HepG2 (cell line): ENCODE results near the gene PXMP2. TPM values are rescaled to one million over a fixed set of nuclear protein-coding genes. Genes with fewer than 3 reads are reported as not detected.

ENCODE experiments used
- ATAC-seq: fragments of 200-7000 bp; cut with Tn5 transposase; 3 replicates; pipeline ENCODE4 v1.9.1; 2020; ENCODE audit warnings: mild to moderate bottlenecking, moderate library complexity
- BruUV-seq: library from RNA; stranded (reverse); fragments of 400-500 nt; replicated peaks from 2 replicates; lab custom pipeline; 2021; lab: Mats Ljungman, UMichigan
- CTCF ChIA-PET: fragments of 300-600 bp; formaldehyde crosslinking; extraction: SDS; loops from one replicate; lab custom pipeline; 2021; ENCODE audit warnings: low total read pairs, inconsistent platforms, low intra/inter-chr PET ratio; lab: Yijun Ruan, JAX
- POLR2A ChIA-PET: fragments of 350-600 bp; sonication (Branson Sonifier 250); formaldehyde crosslinking; loops from one replicate; lab custom pipeline; 2020; ENCODE audit warnings: antibody characterized with exemption, inconsistent platforms; lab: Yijun Ruan, JAX
- DNase-seq: peaks from one replicate; pipeline ENCODE4 v3.0.0-alpha.2; 2015; ENCODE audit warnings: low spot score
- FAIRE-seq: peaks from 3 replicates; lab custom pipeline; 2011; peaks lifted over from hg19 to GRCh38; lab: Jason Lieb, UNC
- H2AFZ ChIP-seq: one replicate; pipeline ENCODE4 v1.6.1; 2011; ENCODE audit warnings: low read length, inconsistent platforms
- H3K27ac ChIP-seq: fragments of 300-600 bp; 3 replicates; pipeline ENCODE4 v1.8.0; 2011; ENCODE audit warnings: mixed run types, mild to moderate bottlenecking, mixed read lengths, low read length, inconsistent platforms; ENCODE audit not compliant: insufficient read depth; ENCODE audit errors: extremely low read length
- H3K27me3 ChIP-seq, 2 experiments: fragments of 200-600 bp in 1 of 2; 2 replicates in 1 of 2; 3 replicates in 1 of 2; pipeline versions ENCODE4 v1.6.0 to v1.8.0; 2011; ENCODE audit warnings: low read length in 2 of 2, mild to moderate bottlenecking in 2 of 2, moderate library complexity in 2 of 2, inconsistent platforms in 1 of 2; ENCODE audit not compliant: insufficient read depth in 2 of 2, control insufficient read depth in 1 of 2
- H3K36me3 ChIP-seq, 2 experiments: fragments of 200-600 bp in 1 of 2; replicated peaks in 1 of 2; 2 replicates in 1 of 2; 3 replicates in 1 of 2; pipeline versions ENCODE4 v1.5.1 to v1.8.0; 2011; ENCODE audit warnings: low read length in 2 of 2, inconsistent platforms in 1 of 2; ENCODE audit not compliant: insufficient read depth in 2 of 2, control insufficient read depth in 1 of 2
- H3K4me1 ChIP-seq: 2 replicates; pipeline ENCODE4 v1.5.1; 2012; ENCODE audit warnings: low read length, inconsistent platforms; ENCODE audit not compliant: insufficient read depth
- H3K4me2 ChIP-seq: 2 replicates; pipeline ENCODE4 v1.6.0; 2011; ENCODE audit warnings: low read depth, low read length, inconsistent platforms
- H3K4me3 ChIP-seq, 3 experiments: fragments of 200-600 bp in 1 of 3; sonication (generic), shearing (Covaris generic) in 1 of 3; replicated peaks in 1 of 3; 2 replicates each; pipeline ENCODE4 v1.5.1; 2011 to 2016; ENCODE audit warnings: low read length in 3 of 3, inconsistent platforms in 2 of 3, low read depth in 2 of 3, mild to moderate bottlenecking in 2 of 3, control low read depth in 1 of 3, mixed read lengths in 1 of 3; ENCODE audit not compliant: insufficient read depth in 1 of 3
- H3K79me2 ChIP-seq: one replicate; pipeline ENCODE4 v1.6.1; 2011; ENCODE audit warnings: low read length, inconsistent platforms; ENCODE audit not compliant: insufficient read depth
- H3K9ac ChIP-seq: 2 replicates; pipeline ENCODE4 v1.6.0; 2011; ENCODE audit warnings: mild to moderate bottlenecking, low read depth, low read length, inconsistent platforms; ENCODE audit not compliant: insufficient read depth
- H3K9me3 ChIP-seq: 2 replicates; pipeline ENCODE4 v1.5.1; 2012; ENCODE audit warnings: mild to moderate bottlenecking, low read length
- H4K20me1 ChIP-seq: 2 replicates; pipeline ENCODE4 v1.6.0; 2011; ENCODE audit warnings: inconsistent platforms, mild to moderate bottlenecking, low read length, moderate library complexity; ENCODE audit not compliant: insufficient read depth
- TMF1 ChIP-seq: sonication (generic); formaldehyde crosslinking; IDR thresholded peaks from 2 replicates; pipeline ENCODE4 v1.8.1; 2022; ENCODE audit warnings: low read depth, missing genetic modification reagents
- ZNF367 ChIP-seq: sonication (generic); formaldehyde crosslinking; IDR thresholded peaks from 2 replicates; pipeline ENCODE4 v1.4.0; 2020; ENCODE audit warnings: missing genetic modification reagents, borderline replicate concordance
- ZNF557 ChIP-seq: sonication (generic); formaldehyde crosslinking; IDR thresholded peaks from 2 replicates; pipeline ENCODE4 v1.4.0; 2020; ENCODE audit warnings: missing genetic modification reagents
- ZNF737 ChIP-seq: sonication (generic); formaldehyde crosslinking; IDR thresholded peaks from 2 replicates; pipeline ENCODE4 v1.5.0; 2020; ENCODE audit warnings: missing genetic modification reagents, mild to moderate bottlenecking, borderline replicate concordance
- ZNF839 ChIP-seq: sonication (generic); formaldehyde crosslinking; IDR thresholded peaks from 2 replicates; pipeline ENCODE4 v1.4.0; 2020; ENCODE audit warnings: missing genetic modification reagents, mild to moderate bottlenecking, borderline replicate concordance
- WGBS: methylation state at CpG from one replicate; pipeline ENCODE4 v1.1.6; 2017; ENCODE audit warnings: low lambda C conversion rate; 5-methylcytosine and 5-hydroxymethylcytosine counted together
- in situ Hi-C: cut with HindIII; loops from 2 replicates; pipeline ENCODE4 v1.10.0; 2017; ENCODE audit warnings: low pct_unique_long_range_greater_than_20kb; ENCODE audit not compliant: extremely low pct_ligation_motif_present
- intact Hi-C: fragments of 100-400 bp; cut with micrococcal nuclease; formaldehyde crosslinking; loops from one replicate; pipeline ENCODE4 v1.10.0; 2022; ENCODE audit not compliant: unreplicated experiment
- polyA plus RNA-seq, 8 experiments: library from polyadenylated mRNA; depleted of rRNA in 3 of 8; stranded (reverse) in 7 of 8; unstranded in 1 of 8; fragments of >200 nt; fragmentation: Illumina TruSeq in 4 of 8; extraction: Trizol in 4 of 8; gene quantifications; 2 replicates each; pipeline versions ENCODE4 v1.2.1 to v1.2.3, GENCODE V29; 2011 to 2016; ENCODE audit warnings: low read depth in 4 of 8, missing spikeins in 1 of 8, mixed read lengths in 1 of 8; ENCODE audit not compliant: insufficient read depth in 1 of 8
- total RNA-seq, 5 experiments: library from RNA; depleted of rRNA; stranded (reverse); fragments of >200 nt; fragmentation: Illumina TruSeq; extraction: Trizol; gene quantifications; 2 replicates each; pipeline ENCODE4 v1.2.3, GENCODE V29; 2016; ENCODE audit warnings: low read depth in 1 of 5
- TF ChIP-seq, protein P1 (sequence below): sonication (generic); formaldehyde crosslinking; IDR thresholded peaks from 2 replicates; pipeline ENCODE4 v1.5.0; 2020; ENCODE audit warnings: missing genetic modification reagents
- TF ChIP-seq, protein P2 (sequence below): sonication (generic); formaldehyde crosslinking; IDR thresholded peaks from 2 replicates; pipeline ENCODE4 v1.5.0; 2020; ENCODE audit warnings: missing genetic modification reagents, mild to moderate bottlenecking, borderline replicate concordance
- TF ChIP-seq, protein P3 (sequence below): sonication (generic); formaldehyde crosslinking; IDR thresholded peaks from 2 replicates; pipeline ENCODE4 v1.9.0; 2022; ENCODE audit warnings: low read depth, missing genetic modification reagents
- TF ChIP-seq, protein P4 (sequence below): sonication (generic); formaldehyde crosslinking; IDR thresholded peaks from 2 replicates; pipeline ENCODE4 v1.4.0; 2020; ENCODE audit warnings: mild to moderate bottlenecking, missing genetic modification reagents
- TF ChIP-seq, protein P5 (sequence below): sonication (generic); formaldehyde crosslinking; IDR thresholded peaks from 2 replicates; pipeline ENCODE4 v1.5.0; 2020; ENCODE audit warnings: mild to moderate bottlenecking, missing genetic modification reagents, borderline replicate concordance
- TF ChIP-seq, protein P6 (sequence below): IDR thresholded peaks from 2 replicates; pipeline ENCODE4 v1.6.1; 2016; ENCODE audit warnings: low read depth, control low read depth

The PXMP2 gene
- total and polyA plus RNA-seq, 2 of the 13 experiments (the other 11 are each of a cell fraction or from before 2014, with no cell fraction given) = 25.5 to 42.9 TPM

DNA sequence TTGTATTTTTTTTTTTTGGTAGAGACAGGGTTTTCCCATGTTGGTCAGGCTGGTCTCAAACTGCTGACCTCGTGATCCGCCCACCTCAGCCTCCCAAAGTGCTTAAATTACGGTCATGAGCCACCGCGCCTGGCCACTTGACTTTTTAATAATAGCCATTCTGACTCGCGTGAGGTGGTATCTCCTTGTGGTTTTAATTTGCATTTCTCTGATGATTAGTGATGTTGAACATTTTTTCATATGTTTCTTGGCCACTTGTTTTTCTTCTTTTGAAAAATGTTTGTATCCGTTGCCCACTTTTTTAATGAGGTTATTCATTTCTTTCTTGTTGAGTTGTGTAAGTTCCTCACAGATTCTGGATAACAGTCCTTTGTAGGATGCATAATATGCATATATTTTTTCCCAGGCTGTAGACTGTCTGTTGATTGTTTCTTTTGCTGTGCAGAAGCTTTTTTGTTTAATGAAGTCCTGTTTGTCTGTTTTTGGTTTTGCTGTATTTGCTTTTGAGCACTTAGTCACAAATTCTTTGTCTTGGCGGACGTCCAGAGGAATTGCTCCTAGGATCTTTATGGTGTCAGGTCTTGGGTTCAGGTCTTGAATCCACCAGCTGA, 12.9 kb downstream of the PXMP2 start:
- in situ Hi-C loops = no loop called here
- DNase-seq (peak; percentile 45), ATAC-seq (no peak), FAIRE-seq (no peak)
- Histone ChIP-seq H2AFZ (no peak overlapping the region), H3K27ac (no peak overlapping the region), H3K36me3 (peaks cover 14 to 35% of the 10 kb centered on the region in 2 experiments; a peak in 4 of 5 replicates), H3K9ac (no peak overlapping the region), H3K9me3 (no peaks in the 10 kb centered on the region), H3K4me2 (no peak overlapping the region), H4K20me1 (no peaks in the 10 kb centered on the region), H3K27me3 (no peaks in the 10 kb centered on the region), H3K4me1 (peaks cover 12% of the 10 kb centered on the region; the same call in 1 of the 2 replicates), H3K79me2 (no peaks in the 10 kb centered on the region), H3K4me3 (no peak overlapping the region)
- TF ChIP-seq TMF1 (CRISPR knock-in tag) (no peak), ZNF737 (no peak), ZNF557 (CRISPR knock-in tag) (no peak), ZNF839 (no peak), ZNF367 (CRISPR knock-in tag) (no peak)
- TF ChIP-seq, protein P1, sequence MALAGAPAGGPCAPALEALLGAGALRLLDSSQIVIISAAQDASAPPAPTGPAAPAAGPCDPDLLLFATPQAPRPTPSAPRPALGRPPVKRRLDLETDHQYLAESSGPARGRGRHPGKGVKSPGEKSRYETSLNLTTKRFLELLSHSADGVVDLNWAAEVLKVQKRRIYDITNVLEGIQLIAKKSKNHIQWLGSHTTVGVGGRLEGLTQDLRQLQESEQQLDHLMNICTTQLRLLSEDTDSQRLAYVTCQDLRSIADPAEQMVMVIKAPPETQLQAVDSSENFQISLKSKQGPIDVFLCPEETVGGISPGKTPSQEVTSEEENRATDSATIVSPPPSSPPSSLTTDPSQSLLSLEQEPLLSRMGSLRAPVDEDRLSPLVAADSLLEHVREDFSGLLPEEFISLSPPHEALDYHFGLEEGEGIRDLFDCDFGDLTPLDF (CRISPR knock-in tag) = no peak
- TF ChIP-seq, protein P2, sequence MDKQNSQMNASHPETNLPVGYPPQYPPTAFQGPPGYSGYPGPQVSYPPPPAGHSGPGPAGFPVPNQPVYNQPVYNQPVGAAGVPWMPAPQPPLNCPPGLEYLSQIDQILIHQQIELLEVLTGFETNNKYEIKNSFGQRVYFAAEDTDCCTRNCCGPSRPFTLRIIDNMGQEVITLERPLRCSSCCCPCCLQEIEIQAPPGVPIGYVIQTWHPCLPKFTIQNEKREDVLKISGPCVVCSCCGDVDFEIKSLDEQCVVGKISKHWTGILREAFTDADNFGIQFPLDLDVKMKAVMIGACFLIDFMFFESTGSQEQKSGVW (CRISPR knock-in tag) = no peak
- TF ChIP-seq, protein P3, sequence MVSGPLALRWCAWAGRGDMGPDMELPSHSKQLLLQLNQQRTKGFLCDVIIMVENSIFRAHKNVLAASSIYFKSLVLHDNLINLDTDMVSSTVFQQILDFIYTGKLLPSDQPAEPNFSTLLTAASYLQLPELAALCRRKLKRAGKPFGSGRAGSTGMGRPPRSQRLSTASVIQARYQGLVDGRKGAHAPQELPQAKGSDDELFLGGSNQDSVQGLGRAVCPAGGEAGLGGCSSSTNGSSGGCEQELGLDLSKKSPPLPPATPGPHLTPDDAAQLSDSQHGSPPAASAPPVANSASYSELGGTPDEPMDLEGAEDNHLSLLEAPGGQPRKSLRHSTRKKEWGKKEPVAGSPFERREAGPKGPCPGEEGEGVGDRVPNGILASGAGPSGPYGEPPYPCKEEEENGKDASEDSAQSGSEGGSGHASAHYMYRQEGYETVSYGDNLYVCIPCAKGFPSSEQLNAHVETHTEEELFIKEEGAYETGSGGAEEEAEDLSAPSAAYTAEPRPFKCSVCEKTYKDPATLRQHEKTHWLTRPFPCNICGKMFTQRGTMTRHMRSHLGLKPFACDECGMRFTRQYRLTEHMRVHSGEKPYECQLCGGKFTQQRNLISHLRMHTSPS = no peak
- TF ChIP-seq, protein P4, sequence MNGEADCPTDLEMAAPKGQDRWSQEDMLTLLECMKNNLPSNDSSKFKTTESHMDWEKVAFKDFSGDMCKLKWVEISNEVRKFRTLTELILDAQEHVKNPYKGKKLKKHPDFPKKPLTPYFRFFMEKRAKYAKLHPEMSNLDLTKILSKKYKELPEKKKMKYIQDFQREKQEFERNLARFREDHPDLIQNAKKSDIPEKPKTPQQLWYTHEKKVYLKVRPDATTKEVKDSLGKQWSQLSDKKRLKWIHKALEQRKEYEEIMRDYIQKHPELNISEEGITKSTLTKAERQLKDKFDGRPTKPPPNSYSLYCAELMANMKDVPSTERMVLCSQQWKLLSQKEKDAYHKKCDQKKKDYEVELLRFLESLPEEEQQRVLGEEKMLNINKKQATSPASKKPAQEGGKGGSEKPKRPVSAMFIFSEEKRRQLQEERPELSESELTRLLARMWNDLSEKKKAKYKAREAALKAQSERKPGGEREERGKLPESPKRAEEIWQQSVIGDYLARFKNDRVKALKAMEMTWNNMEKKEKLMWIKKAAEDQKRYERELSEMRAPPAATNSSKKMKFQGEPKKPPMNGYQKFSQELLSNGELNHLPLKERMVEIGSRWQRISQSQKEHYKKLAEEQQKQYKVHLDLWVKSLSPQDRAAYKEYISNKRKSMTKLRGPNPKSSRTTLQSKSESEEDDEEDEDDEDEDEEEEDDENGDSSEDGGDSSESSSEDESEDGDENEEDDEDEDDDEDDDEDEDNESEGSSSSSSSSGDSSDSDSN (CRISPR knock-in tag) = no peak
- TF ChIP-seq, protein P5, sequence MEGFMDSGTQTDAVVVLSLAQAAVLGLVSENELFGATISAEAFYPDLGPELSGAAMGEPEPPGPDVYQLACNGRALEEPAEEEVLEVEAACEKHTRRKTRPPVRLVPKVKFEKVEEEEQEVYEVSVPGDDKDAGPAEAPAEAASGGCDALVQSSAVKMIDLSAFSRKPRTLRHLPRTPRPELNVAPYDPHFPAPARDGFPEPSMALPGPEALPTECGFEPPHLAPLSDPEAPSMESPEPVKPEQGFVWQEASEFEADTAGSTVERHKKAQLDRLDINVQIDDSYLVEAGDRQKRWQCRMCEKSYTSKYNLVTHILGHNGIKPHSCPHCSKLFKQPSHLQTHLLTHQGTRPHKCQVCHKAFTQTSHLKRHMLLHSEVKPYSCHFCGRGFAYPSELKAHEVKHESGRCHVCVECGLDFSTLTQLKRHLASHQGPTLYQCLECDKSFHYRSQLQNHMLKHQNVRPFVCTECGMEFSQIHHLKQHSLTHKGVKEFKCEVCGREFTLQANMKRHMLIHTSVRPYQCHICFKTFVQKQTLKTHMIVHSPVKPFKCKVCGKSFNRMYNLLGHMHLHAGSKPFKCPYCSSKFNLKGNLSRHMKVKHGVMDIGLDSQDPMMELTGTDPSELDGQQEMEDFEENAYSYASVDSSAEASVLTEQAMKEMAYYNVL (CRISPR knock-in tag) = no peak
- TF ChIP-seq, protein P6, sequence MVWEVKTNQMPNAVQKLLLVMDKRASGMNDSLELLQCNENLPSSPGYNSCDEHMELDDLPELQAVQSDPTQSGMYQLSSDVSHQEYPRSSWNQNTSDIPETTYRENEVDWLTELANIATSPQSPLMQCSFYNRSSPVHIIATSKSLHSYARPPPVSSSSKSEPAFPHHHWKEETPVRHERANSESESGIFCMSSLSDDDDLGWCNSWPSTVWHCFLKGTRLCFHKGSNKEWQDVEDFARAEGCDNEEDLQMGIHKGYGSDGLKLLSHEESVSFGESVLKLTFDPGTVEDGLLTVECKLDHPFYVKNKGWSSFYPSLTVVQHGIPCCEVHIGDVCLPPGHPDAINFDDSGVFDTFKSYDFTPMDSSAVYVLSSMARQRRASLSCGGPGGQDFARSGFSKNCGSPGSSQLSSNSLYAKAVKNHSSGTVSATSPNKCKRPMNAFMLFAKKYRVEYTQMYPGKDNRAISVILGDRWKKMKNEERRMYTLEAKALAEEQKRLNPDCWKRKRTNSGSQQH (CRISPR knock-in tag) = no peak
- intact Hi-C loops = no loop called here
- ChIA-PET POLR2A (no interaction called here), CTCF (no interaction called here)
- WGBS = 92% methylated on average over 10 of the region's 10 CpGs
- BruUV-seq = no TSS peak
